ENCODE measurements around the gene P3H1. TPM values are rescaled to one million over a fixed set of nuclear protein-coding genes. Genes with fewer than 3 reads are reported as not detected.

The P3H1 gene
- total RNA-seq, 4 donors from 2014 or later = 11.5 to 119 (median 34.7) TPM

DNA sequence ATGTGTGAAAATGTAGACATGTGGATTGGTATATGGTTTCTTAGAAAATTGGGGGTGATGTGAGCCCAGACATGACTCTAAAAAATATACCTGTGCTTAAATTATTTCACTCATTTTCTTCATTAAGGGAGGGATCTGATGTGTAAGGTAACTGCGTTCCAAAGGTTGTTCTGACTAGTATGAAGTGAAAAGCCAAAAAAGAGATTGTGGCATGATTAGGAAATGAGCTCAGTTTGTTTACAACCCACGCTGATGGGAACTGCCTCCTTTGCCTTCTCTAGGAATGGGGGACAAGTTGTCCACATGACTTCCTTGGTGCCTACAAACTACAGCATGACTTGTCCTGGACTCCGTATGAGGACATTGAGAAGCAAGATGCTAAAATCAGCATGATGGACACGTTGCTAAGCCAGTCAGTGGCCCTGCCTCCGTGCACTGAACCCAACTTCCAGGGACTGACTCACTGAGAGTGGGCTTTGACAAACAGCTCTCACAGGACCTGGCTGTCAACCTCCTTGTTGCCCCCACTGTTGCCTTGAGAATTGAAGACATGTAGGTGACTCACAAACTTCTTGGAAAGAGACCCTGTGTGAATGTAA is 8.2 kb upstream of the P3H1 start:
- Histone ChIP-seq H3K4me1 (peaks cover 0 to 4% of the 10 kb centered on the region in 2 donors), H3K36me3 (no peaks in the 10 kb centered on the region), H3K27me3 (no peaks in the 10 kb centered on the region), H3K4me3 (no peak overlapping the region), H3K9me3 (no peaks in the 10 kb centered on the region), H3K27ac (no peak overlapping the region)
- DNase-seq = no peak
- TF ChIP-seq, protein P1, sequence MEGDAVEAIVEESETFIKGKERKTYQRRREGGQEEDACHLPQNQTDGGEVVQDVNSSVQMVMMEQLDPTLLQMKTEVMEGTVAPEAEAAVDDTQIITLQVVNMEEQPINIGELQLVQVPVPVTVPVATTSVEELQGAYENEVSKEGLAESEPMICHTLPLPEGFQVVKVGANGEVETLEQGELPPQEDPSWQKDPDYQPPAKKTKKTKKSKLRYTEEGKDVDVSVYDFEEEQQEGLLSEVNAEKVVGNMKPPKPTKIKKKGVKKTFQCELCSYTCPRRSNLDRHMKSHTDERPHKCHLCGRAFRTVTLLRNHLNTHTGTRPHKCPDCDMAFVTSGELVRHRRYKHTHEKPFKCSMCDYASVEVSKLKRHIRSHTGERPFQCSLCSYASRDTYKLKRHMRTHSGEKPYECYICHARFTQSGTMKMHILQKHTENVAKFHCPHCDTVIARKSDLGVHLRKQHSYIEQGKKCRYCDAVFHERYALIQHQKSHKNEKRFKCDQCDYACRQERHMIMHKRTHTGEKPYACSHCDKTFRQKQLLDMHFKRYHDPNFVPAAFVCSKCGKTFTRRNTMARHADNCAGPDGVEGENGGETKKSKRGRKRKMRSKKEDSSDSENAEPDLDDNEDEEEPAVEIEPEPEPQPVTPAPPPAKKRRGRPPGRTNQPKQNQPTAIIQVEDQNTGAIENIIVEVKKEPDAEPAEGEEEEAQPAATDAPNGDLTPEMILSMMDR (IDR thresholded peaks at IDR 0.05) = no peak
- intact Hi-C loops (cut with DNase I; ENCODE audit: low total_unique reads) = no loop called here

DNA sequence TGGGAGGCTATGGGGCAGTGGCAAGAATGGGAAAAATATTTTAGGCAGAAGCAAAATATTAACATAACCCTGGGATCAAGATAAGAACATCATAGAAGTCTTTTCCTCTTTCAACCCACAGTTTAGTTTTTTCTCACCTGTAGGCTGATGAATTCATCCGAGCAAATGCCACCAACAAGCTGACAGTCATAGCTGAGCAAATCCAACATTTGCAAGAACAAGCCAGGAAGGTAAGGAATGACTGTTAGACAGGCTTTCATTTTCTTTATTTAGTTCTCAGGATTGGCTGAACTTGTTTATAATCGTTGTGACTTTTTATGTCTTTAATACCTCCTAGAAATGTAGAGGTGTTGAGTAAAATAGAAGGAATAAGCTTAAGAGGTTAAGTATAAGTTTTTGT is 6.6 kb upstream of the P3H1 start:
- DNase-seq = no peak
- intact Hi-C loops (cut with DNase I; ENCODE audit: low total_unique reads) = no loop called here
- Histone ChIP-seq H3K36me3 (no peaks in the 10 kb centered on the region), H3K27me3 (no peaks in the 10 kb centered on the region), H3K27ac (no peak overlapping the region), H3K4me3 (no peak overlapping the region), H3K4me1 (peaks cover 0 to 9% of the 10 kb centered on the region in 2 donors), H3K9me3 (no peaks in the 10 kb centered on the region)
- TF ChIP-seq, protein P1 (IDR thresholded peaks at IDR 0.05) = no peak
- no peak for TF ChIP-seq POLR2A (IDR thresholded peaks at IDR 0.05)

DNA sequence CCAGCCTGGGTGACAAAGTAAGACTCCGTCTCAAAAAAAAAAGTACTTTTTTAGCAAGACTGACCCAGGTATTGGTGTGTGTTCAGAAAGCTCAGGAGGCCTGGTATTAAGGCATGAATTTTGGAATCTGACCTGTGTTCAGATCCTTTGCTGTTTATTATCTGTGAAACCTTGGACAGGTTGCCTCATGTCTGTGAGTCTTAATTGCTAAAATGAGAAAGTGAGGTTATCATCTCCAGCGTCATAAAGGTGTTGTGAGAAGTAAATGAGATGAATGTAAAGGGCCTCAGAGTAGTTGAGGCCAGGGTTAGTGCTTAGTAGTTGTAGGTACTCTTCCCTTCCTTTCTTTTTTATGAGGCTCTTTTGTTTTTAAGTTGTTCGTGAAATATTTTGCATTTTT is 3.0 kb upstream of the P3H1 start:
- DNase-seq = no peak
- Histone ChIP-seq H3K4me1 (peaks cover 2 to 13% of the 10 kb centered on the region in 2 donors), H3K27me3 (no peaks in the 10 kb centered on the region), H3K27ac (no peak overlapping the region), H3K9me3 (no peaks in the 10 kb centered on the region), H3K4me3 (no peak overlapping the region), H3K36me3 (no peaks in the 10 kb centered on the region)
- intact Hi-C loops (cut with DNase I; ENCODE audit: low total_unique reads) = no loop called here
- TF ChIP-seq, protein P1 (IDR thresholded peaks at IDR 0.05) = no peak
- no peak for TF ChIP-seq POLR2A (IDR thresholded peaks at IDR 0.05)

DNA sequence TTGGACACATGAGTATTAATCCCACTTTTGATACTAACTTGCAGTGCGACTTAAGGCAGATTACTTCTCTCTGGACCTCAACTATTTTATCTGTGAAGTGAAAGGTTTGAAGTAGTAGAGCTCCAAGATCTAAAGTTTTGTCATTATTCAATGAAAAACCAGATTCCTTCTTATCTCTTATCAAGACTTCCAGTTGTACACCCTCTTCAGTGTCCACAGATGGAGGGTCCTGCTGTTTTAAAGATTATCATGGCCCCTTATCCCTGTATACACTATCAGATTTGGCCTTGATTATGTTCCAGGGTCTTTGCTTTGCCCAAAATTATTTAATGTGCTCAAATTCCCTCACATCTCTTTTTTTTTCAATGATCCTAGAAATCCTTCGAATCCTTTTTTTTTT is 1.3 kb upstream of the P3H1 start:
- Histone ChIP-seq H3K27ac (no peak overlapping the region), H3K4me1 (peaks cover 6 to 13% of the 10 kb centered on the region in 2 donors), H3K4me3 (peak overlapping the region; percentile 75 to 95), H3K9me3 (no peaks in the 10 kb centered on the region), H3K36me3 (no peaks in the 10 kb centered on the region), H3K27me3 (no peaks in the 10 kb centered on the region)
- DNase-seq = no peak
- intact Hi-C loops (cut with DNase I; ENCODE audit: low total_unique reads) = no loop called here
- TF ChIP-seq, protein P1 (IDR thresholded peaks at IDR 0.05) = no peak
- TF ChIP-seq POLR2A (IDR thresholded peaks at IDR 0.05) = no peak

DNA sequence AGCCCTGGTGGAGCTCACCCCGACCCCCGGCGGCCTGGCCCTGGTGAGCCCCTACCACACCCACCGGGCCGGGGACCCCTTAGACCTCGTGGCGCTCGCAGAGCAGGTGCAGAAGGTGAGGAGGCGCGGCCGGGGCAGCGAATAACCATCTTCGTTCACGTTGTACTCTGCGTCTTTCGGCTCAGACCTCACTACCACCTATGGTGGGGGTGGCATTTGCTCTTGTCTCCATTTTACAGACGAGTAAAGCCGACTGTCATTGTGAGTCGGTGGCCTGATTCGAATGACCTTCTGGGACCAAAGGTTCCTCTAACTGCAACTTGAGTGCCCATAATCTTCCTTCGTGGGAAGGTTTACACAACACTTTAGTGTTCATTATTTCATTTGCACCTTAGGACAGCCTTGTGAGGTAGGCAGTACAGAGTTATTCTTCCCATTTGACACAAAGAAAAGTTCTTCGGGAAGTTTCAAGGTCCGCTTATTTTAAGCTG is 727 bp upstream of the P3H1 start:
- Histone ChIP-seq H3K36me3 (no peaks in the 10 kb centered on the region), H3K27ac (peak overlapping the region; percentile 69 to 86), H3K4me3 (peak overlapping the region; percentile 75 to 95), H3K4me1 (peaks cover 6 to 13% of the 10 kb centered on the region in 2 donors), H3K27me3 (no peaks in the 10 kb centered on the region), H3K9me3 (no peaks in the 10 kb centered on the region)
- intact Hi-C loops (cut with DNase I; ENCODE audit: low total_unique reads) = no loop called here
- no peak for TF ChIP-seq POLR2A (IDR thresholded peaks at IDR 0.05)
- TF ChIP-seq, protein P1 (IDR thresholded peaks at IDR 0.05) = no peak
- no peak for DNase-seq

Measured in uterus (tissue), 4 donors.